Bladder microvascular endothelial cell (primary cell): ENCODE measurements around the gene RASEF. TPM values are rescaled to one million over a fixed set of nuclear protein-coding genes. Genes with fewer than 3 reads are reported as not detected.

ENCODE experiments used
- total RNA-seq: library from RNA; depleted of rRNA; stranded (reverse); fragments of >200 nt; gene quantifications from 2 replicates; pipeline ENCODE4 v1.2.3, GENCODE V29; 2014

Gene RASEF
- total RNA-seq: 0.06 TPM in 1 of 2 replicates, not detected in the other

DNA sequence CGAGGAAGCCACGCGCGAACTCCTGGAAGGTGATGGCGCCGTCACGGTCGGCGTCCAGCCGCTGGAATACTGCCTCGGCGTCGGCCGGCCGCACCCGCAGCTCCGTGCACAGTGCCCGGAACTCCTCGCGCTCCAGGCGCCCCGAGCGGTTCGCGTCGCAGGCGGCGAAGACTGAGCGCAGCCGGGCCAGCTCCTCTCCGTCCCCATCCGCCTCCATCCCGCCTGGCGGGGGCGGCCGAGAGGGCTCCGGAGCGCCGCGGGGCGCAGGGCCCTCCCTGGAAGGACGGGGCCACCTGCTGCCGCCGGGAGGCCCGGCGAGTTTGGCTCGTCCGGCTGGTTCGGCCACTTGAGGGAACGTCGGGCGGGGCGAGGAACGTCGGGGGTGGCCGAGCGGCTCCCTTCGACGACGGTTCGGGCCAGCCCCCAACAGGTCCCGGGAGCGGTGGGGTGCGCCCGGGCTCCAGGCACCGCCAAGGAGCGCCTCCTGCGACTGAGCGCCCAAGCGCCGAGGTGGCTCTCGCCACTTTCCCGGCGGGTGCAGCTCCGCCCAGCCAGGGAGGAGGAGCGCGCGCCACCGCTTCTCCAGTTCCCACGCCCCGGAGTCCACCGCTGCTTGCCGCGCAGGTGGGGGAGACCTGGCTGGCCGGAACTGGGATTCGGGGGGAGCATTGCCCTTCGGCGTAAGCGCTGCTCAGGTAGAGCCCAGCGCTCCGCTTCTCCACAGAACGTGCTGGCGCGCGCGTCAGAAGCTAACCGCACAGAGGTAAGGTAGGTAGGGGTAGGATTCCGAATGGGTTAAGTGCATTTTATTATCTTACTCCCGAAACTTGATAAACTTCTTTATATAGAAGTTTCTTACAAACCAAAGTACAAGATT lies at the start of gene RASEF:
Gene RASEF, minus strand, starts transcription at position 492 of the 877 bp plus-strand sequence. Its CDS starts 275 bp downstream, at position 217.

